ENCODE results near the gene CNPY1. TPM values are rescaled to one million over a fixed set of nuclear protein-coding genes. Genes with fewer than 3 reads are reported as not detected.

Gene CNPY1
- total and polyA plus RNA-seq, 8 donors = 0.18 TPM; not detected in 7

- peaks cover 3 to 97% (median 32%) of the 10 kb centered on the region in 3 donors for H3K27me3 ChIP-seq
- H3K4me3 ChIP-seq = no peak overlapping the region
- intact Hi-C loops (cut with DNase I; ENCODE audit: low total_unique reads) = no loop called here
- no peaks in the 10 kb centered on the region for H3K36me3 ChIP-seq
- 87 to 91% (median 89%) methylated on average over 11 of the region's 11 CpGs for WGBS, 5 donors
- no peak overlapping the region for H3K27ac ChIP-seq
- no peaks in the 10 kb centered on the region for H3K9me3 ChIP-seq
- no peaks in the 10 kb centered on the region for H3K4me1 ChIP-seq
- TF ChIP-seq POLR2AphosphoS5 (IDR thresholded peaks at IDR 0.05) (no peak), CTCF (IDR thresholded peaks at IDR 0.05) (no peak), EP300 (IDR thresholded peaks at IDR 0.05) (no peak), POLR2A (IDR thresholded peaks at IDR 0.05) (no peak)
- DNase-seq = no peak
Observed at GRCh38 chr7:155481764-155482163, 64.6 kb downstream of the CNPY1 start.

- intact Hi-C loops (cut with DNase I; ENCODE audit: low total_unique reads) = no loop called here
- H3K27me3 ChIP-seq = peaks cover 3 to 99% (median 46%) of the 10 kb centered on the region in 3 donors
- no peak overlapping the region for H3K4me3 ChIP-seq
- no peak overlapping the region for H3K27ac ChIP-seq
- no peak for DNase-seq
- H3K9me3 ChIP-seq = peaks cover 6 to 15% (median 9%) of the 10 kb centered on the region in 4 donors
- no peak for TF ChIP-seq CTCF (IDR thresholded peaks at IDR 0.05)
- 55 to 75% (median 67%) methylated on average over 4 of the region's 4 CpGs for WGBS, 5 donors
- H3K4me1 ChIP-seq = no peaks in the 10 kb centered on the region
- no peaks in the 10 kb centered on the region for H3K36me3 ChIP-seq
Observed at GRCh38 chr7:155477476-155477875, 68.9 kb downstream of the CNPY1 start.

- Histone ChIP-seq H3K27ac (no peak overlapping the region), H3K27me3 (peaks cover 20 to 100% (median 95%) of the 10 kb centered on the region in 3 donors), H3K9me3 (peaks cover 6 to 15% (median 9%) of the 10 kb centered on the region in 4 donors), H3K36me3 (no peaks in the 10 kb centered on the region), H3K4me3 (no peak overlapping the region), H3K4me1 (peaks cover 16 to 23% (median 20%) of the 10 kb centered on the region in 4 donors)
- 8 to 14% (median 13%) methylated on average over 11 of the region's 11 CpGs for WGBS, 5 donors
- intact Hi-C loops (cut with DNase I; ENCODE audit: low total_unique reads) = no loop called here
- DNase-seq = no peak
- TF ChIP-seq EP300 (IDR thresholded peaks at IDR 0.05) = no peak
- TF ChIP-seq POLR2AphosphoS5 (IDR thresholded peaks at IDR 0.05) = no peak
- no peak for TF ChIP-seq CTCF (IDR thresholded peaks at IDR 0.05)
- no peak for TF ChIP-seq POLR2A (IDR thresholded peaks at IDR 0.05)
Observed at GRCh38 chr7:155471718-155472117, 74.6 kb downstream of the CNPY1 start.

- no peak overlapping the region for H3K4me3 ChIP-seq
- WGBS, 5 donors = 4 to 7% (median 6%) methylated on average over 24 of the region's 24 CpGs
- peaks cover 28 to 100% (median 95%) of the 10 kb centered on the region in 3 donors for H3K27me3 ChIP-seq
- no peak for DNase-seq
- intact Hi-C loops (cut with DNase I; ENCODE audit: low total_unique reads) = no loop called here
- no peak for TF ChIP-seq POLR2AphosphoS5 (IDR thresholded peaks at IDR 0.05)
- TF ChIP-seq EP300 (IDR thresholded peaks at IDR 0.05) = no peak
- no peak overlapping the region for H3K27ac ChIP-seq
- peaks cover 23 to 31% (median 27%) of the 10 kb centered on the region in 4 donors for H3K4me1 ChIP-seq
- H3K9me3 ChIP-seq = peaks cover 5 to 10% (median 8%) of the 10 kb centered on the region in 4 donors
- H3K36me3 ChIP-seq = no peaks in the 10 kb centered on the region
Observed at GRCh38 chr7:155470686-155471638, 75.4 kb downstream of the CNPY1 start.

GRCh38 chr7:155470186-155470487 lies 76.2 kb downstream of the CNPY1 start:
- H3K36me3 ChIP-seq = no peaks in the 10 kb centered on the region
- peaks cover 0 to 2% (median under 1%) of the 10 kb centered on the region in 4 donors for H3K9me3 ChIP-seq
- 21 to 30% (median 26%) methylated on average over 8 of the region's 8 CpGs for WGBS, 5 donors
- H3K4me1 ChIP-seq = peaks cover 23 to 38% (median 29%) of the 10 kb centered on the region in 4 donors
- no peak for DNase-seq
- H3K4me3 ChIP-seq = no peak overlapping the region
- TF ChIP-seq POLR2AphosphoS5 (IDR thresholded peaks at IDR 0.05) (no peak), EP300 (IDR thresholded peaks at IDR 0.05) (no peak), POLR2A (IDR thresholded peaks at IDR 0.05) (no peak), CTCF (IDR thresholded peaks at IDR 0.05) (no peak)
- intact Hi-C loops (cut with DNase I; ENCODE audit: low total_unique reads) = no loop called here
- H3K27me3 ChIP-seq = peaks cover 35 to 100% (median 95%) of the 10 kb centered on the region in 3 donors
- no peak overlapping the region for H3K27ac ChIP-seq

All from stomach (tissue), 9 donors.